GM23338 (cell line): ENCODE data around the gene L3MBTL4. TPM values are rescaled to one million over a fixed set of nuclear protein-coding genes. Genes with fewer than 3 reads are reported as not detected.

Experiments
- ATAC-seq: fragments of 200-7000 bp; cut with Tn5 transposase; 3 replicates; pipeline ENCODE4 v1.9.1; 2020
- DNase-seq: peaks from one replicate; pipeline ENCODE4 v3.0.0-alpha.2; 2015; ENCODE audit warnings: low spot score
- H2AFZ ChIP-seq: fragments of 200-600 bp; sonication (generic); 2 replicates; pipeline ENCODE4 v1.8.0; 2016; ENCODE audit warnings: antibody characterized with exemption, mild to moderate bottlenecking, moderate library complexity
- H3F3A ChIP-seq: fragments of 200-600 bp; sonication (generic); replicated peaks from 2 replicates; pipeline ENCODE4 v1.8.0; 2017; ENCODE audit warnings: antibody characterized with exemption, mixed run types, low read depth
- H3K27ac ChIP-seq: fragments of 200-600 bp; sonication (generic); 2 replicates; pipeline ENCODE4 v1.6.1; 2016; ENCODE audit warnings: low read depth
- H3K27me3 ChIP-seq: fragments of 200-600 bp; sonication (generic); 2 replicates; pipeline ENCODE4 v1.8.0; 2016; ENCODE audit warnings: mild to moderate bottlenecking, mixed run types, moderate library complexity; ENCODE audit not compliant: insufficient read depth
- H3K36me3 ChIP-seq: fragments of 200-600 bp; sonication (generic); 2 replicates; pipeline ENCODE4 v1.8.0; 2016; ENCODE audit warnings: mild to moderate bottlenecking; ENCODE audit not compliant: insufficient read depth
- H3K4me1 ChIP-seq: fragments of 200-600 bp; sonication (generic); 2 replicates; pipeline ENCODE4 v1.8.0; 2016; ENCODE audit warnings: mild to moderate bottlenecking, moderate library complexity; ENCODE audit not compliant: insufficient read depth
- H3K4me2 ChIP-seq: fragments of 200-600 bp; sonication (generic); 2 replicates; pipeline ENCODE4 v1.7.1; 2017; ENCODE audit warnings: mixed run types
- H3K4me3 ChIP-seq: fragments of 200-600 bp; sonication (generic); 2 replicates; pipeline ENCODE4 v1.6.1; 2016; ENCODE audit warnings: mixed run types
- H3K79me2 ChIP-seq: fragments of 200-600 bp; sonication (generic); replicated peaks from 2 replicates; pipeline ENCODE4 v1.8.0; 2017; ENCODE audit warnings: mild to moderate bottlenecking; ENCODE audit not compliant: insufficient read depth
- H3K9me2 ChIP-seq: fragments of 200-600 bp; sonication (generic); 2 replicates; pipeline ENCODE4 v1.8.0; 2017; ENCODE audit not compliant: insufficient read depth
- H4K20me1 ChIP-seq: fragments of 200-600 bp; sonication (generic); replicated peaks from 2 replicates; pipeline ENCODE4 v1.8.0; 2017; ENCODE audit warnings: mild to moderate bottlenecking; ENCODE audit not compliant: insufficient read depth
- H3K27ac Mint-ChIP-seq: 2 replicates; pipeline ENCODE4 v1.8.0; 2020; ENCODE audit warnings: inconsistent platforms, mild to moderate bottlenecking, moderate library complexity, mixed read lengths
- H3K27me3 Mint-ChIP-seq: 3 replicates; pipeline ENCODE4 v1.8.0; 2022; ENCODE audit warnings: low read depth, mild to moderate bottlenecking, moderate library complexity, mixed read lengths, inconsistent platforms; ENCODE audit not compliant: insufficient read depth, poor library complexity
- H3K36me3 Mint-ChIP-seq: 3 replicates; pipeline ENCODE4 v1.8.0; 2021; ENCODE audit warnings: low read depth, mild to moderate bottlenecking, inconsistent platforms, moderate library complexity, mixed read lengths
- H3K4me1 Mint-ChIP-seq: 3 replicates; pipeline ENCODE4 v1.8.0; 2020; ENCODE audit warnings: mild to moderate bottlenecking, inconsistent platforms, mixed read lengths
- H3K4me3 Mint-ChIP-seq: 3 replicates; pipeline ENCODE4 v1.8.0; 2021; ENCODE audit warnings: moderate library complexity, mild to moderate bottlenecking, inconsistent platforms, mixed read lengths
- H3K9me3 Mint-ChIP-seq: 3 replicates; pipeline ENCODE4 v1.8.0; 2020; ENCODE audit warnings: moderate library complexity, mild to moderate bottlenecking, inconsistent platforms, mixed read lengths
- CREB1 ChIP-seq: fragments of 250-450 bp; sonication (Bioruptor Pico); IDR thresholded peaks from 2 replicates; pipeline ENCODE4 v1.5.0; 2020; ENCODE audit warnings: low read depth, mild to moderate bottlenecking, moderate library complexity
- EZH2 ChIP-seq: fragments of 200-600 bp; sonication (generic); IDR thresholded peaks from one replicate; pipeline ENCODE4 v1.8.0; 2017; ENCODE audit warnings: antibody characterized with exemption, mild to moderate bottlenecking, low read depth; ENCODE audit not compliant: unreplicated experiment
- JUNB ChIP-seq: IDR thresholded peaks from one replicate; pipeline ENCODE4 v1.6.1; 2016; ENCODE audit warnings: antibody characterized with exemption; ENCODE audit not compliant: unreplicated experiment
- NANOG ChIP-seq: IDR thresholded peaks from 2 replicates; pipeline ENCODE4 v1.6.1; 2016; ENCODE audit warnings: antibody characterized with exemption, borderline replicate concordance
- POLR2AphosphoS5 ChIP-seq: IDR thresholded peaks from 2 replicates; pipeline ENCODE4 v1.6.1; 2016; ENCODE audit warnings: antibody characterized with exemption, low read depth
- STAT1 ChIP-seq: IDR thresholded peaks from one replicate; pipeline ENCODE4 v1.6.1; 2016; ENCODE audit warnings: antibody characterized with exemption; ENCODE audit not compliant: unreplicated experiment
- ZNF331 ChIP-seq: fragments of 250-450 bp; sonication (Bioruptor Pico); IDR thresholded peaks from 2 replicates; pipeline ENCODE4 v1.5.0; 2020; ENCODE audit warnings: low read depth, mild to moderate bottlenecking, moderate library complexity
- polyA plus RNA-seq: library from polyadenylated mRNA; unstranded; fragments of >200 nt; fragmentation: Nextera tagmentation; extraction: Ambion mirVana; gene quantifications from 2 replicates; pipeline ENCODE4 v1.2.1, GENCODE V29; 2016
- total RNA-seq: library from RNA; depleted of rRNA; stranded (reverse); fragments of >200 nt; shearing (Covaris generic); gene quantifications from 2 replicates; pipeline ENCODE4 v1.2.3, GENCODE V29; 2014
- TF ChIP-seq, protein P1 (sequence below): IDR thresholded peaks from one replicate; pipeline ENCODE4 v1.6.1; 2018; ENCODE audit warnings: antibody characterized with exemption; ENCODE audit not compliant: unreplicated experiment
- TF ChIP-seq, protein P2 (sequence below): fragments of 250-450 bp; sonication (Bioruptor Pico); IDR thresholded peaks from 2 replicates; pipeline ENCODE4 v1.5.0; 2020; ENCODE audit warnings: mild to moderate bottlenecking, moderate library complexity

L3MBTL4 gene
- total and polyA plus RNA-seq, 2 experiments from 2014 or later = 0.48 to 2.8 TPM

DNA sequence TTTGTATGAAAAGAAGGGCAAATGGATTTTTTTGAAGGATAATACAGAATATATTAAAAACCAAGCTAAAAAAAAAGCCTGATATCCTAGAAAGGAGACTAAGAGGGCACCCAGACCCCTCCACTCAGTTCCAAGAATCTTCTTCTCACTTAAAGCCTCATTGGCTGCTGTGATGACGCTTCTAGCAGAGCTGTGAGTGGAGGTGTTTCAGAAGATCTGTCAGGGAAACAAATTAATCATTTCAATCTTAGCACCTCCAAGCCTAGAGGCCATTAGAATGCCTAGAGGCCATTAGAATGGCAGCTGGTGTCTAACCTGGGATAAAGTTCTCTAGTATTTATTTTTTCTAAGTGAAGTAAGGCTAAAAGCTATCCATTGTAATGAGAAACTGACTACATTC is 355.2 kb downstream of the L3MBTL4 start (continued):
- TF ChIP-seq, protein P1, sequence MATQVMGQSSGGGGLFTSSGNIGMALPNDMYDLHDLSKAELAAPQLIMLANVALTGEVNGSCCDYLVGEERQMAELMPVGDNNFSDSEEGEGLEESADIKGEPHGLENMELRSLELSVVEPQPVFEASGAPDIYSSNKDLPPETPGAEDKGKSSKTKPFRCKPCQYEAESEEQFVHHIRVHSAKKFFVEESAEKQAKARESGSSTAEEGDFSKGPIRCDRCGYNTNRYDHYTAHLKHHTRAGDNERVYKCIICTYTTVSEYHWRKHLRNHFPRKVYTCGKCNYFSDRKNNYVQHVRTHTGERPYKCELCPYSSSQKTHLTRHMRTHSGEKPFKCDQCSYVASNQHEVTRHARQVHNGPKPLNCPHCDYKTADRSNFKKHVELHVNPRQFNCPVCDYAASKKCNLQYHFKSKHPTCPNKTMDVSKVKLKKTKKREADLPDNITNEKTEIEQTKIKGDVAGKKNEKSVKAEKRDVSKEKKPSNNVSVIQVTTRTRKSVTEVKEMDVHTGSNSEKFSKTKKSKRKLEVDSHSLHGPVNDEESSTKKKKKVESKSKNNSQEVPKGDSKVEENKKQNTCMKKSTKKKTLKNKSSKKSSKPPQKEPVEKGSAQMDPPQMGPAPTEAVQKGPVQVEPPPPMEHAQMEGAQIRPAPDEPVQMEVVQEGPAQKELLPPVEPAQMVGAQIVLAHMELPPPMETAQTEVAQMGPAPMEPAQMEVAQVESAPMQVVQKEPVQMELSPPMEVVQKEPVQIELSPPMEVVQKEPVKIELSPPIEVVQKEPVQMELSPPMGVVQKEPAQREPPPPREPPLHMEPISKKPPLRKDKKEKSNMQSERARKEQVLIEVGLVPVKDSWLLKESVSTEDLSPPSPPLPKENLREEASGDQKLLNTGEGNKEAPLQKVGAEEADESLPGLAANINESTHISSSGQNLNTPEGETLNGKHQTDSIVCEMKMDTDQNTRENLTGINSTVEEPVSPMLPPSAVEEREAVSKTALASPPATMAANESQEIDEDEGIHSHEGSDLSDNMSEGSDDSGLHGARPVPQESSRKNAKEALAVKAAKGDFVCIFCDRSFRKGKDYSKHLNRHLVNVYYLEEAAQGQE = no peak
- TF ChIP-seq JUNB (no peak), CREB1 (CRISPR knock-in tag) (no peak)

DNA sequence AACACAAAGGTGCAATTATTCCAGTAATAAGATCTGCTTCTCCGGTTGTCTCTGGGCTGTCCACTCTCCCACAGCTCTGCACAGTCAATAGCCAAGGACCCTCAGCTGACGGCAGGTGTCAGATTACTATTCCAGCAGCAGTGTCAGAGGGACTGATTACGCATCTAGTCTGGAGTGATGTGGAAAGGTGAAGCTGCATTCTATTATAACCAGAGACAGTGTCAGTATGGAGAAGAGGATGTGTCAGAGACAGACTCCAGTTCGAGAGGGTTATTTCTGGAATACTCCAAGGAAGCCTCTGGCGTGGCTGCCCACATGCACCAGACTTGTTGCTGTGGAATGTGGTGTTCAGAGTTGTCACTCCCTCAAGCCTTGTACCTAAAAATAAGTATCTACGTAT is 355.8 kb downstream of the L3MBTL4 start:
- Histone ChIP-seq H4K20me1 (no peaks in the 10 kb centered on the region), H3K4me2 (no peak overlapping the region), H2AFZ (no peak overlapping the region), H3K9me2 (no peaks in the 10 kb centered on the region), H3F3A (no peaks in the 10 kb centered on the region), H3K79me2 (no peaks in the 10 kb centered on the region), H3K27ac (no peak overlapping the region), H3K4me1 (peaks cover 41% of the 10 kb centered on the region), H3K27me3 (no peaks in the 10 kb centered on the region), H3K4me3 (no peak overlapping the region), H3K36me3 (no peaks in the 10 kb centered on the region)
- TF ChIP-seq NANOG (no peak), EZH2 (no peak), POLR2AphosphoS5 (no peak), ZNF331 (CRISPR knock-in tag) (no peak), CREB1 (CRISPR knock-in tag) (no peak), STAT1 (no peak), JUNB (no peak)
- TF ChIP-seq, protein P1 = no peak
- TF ChIP-seq, protein P2, sequence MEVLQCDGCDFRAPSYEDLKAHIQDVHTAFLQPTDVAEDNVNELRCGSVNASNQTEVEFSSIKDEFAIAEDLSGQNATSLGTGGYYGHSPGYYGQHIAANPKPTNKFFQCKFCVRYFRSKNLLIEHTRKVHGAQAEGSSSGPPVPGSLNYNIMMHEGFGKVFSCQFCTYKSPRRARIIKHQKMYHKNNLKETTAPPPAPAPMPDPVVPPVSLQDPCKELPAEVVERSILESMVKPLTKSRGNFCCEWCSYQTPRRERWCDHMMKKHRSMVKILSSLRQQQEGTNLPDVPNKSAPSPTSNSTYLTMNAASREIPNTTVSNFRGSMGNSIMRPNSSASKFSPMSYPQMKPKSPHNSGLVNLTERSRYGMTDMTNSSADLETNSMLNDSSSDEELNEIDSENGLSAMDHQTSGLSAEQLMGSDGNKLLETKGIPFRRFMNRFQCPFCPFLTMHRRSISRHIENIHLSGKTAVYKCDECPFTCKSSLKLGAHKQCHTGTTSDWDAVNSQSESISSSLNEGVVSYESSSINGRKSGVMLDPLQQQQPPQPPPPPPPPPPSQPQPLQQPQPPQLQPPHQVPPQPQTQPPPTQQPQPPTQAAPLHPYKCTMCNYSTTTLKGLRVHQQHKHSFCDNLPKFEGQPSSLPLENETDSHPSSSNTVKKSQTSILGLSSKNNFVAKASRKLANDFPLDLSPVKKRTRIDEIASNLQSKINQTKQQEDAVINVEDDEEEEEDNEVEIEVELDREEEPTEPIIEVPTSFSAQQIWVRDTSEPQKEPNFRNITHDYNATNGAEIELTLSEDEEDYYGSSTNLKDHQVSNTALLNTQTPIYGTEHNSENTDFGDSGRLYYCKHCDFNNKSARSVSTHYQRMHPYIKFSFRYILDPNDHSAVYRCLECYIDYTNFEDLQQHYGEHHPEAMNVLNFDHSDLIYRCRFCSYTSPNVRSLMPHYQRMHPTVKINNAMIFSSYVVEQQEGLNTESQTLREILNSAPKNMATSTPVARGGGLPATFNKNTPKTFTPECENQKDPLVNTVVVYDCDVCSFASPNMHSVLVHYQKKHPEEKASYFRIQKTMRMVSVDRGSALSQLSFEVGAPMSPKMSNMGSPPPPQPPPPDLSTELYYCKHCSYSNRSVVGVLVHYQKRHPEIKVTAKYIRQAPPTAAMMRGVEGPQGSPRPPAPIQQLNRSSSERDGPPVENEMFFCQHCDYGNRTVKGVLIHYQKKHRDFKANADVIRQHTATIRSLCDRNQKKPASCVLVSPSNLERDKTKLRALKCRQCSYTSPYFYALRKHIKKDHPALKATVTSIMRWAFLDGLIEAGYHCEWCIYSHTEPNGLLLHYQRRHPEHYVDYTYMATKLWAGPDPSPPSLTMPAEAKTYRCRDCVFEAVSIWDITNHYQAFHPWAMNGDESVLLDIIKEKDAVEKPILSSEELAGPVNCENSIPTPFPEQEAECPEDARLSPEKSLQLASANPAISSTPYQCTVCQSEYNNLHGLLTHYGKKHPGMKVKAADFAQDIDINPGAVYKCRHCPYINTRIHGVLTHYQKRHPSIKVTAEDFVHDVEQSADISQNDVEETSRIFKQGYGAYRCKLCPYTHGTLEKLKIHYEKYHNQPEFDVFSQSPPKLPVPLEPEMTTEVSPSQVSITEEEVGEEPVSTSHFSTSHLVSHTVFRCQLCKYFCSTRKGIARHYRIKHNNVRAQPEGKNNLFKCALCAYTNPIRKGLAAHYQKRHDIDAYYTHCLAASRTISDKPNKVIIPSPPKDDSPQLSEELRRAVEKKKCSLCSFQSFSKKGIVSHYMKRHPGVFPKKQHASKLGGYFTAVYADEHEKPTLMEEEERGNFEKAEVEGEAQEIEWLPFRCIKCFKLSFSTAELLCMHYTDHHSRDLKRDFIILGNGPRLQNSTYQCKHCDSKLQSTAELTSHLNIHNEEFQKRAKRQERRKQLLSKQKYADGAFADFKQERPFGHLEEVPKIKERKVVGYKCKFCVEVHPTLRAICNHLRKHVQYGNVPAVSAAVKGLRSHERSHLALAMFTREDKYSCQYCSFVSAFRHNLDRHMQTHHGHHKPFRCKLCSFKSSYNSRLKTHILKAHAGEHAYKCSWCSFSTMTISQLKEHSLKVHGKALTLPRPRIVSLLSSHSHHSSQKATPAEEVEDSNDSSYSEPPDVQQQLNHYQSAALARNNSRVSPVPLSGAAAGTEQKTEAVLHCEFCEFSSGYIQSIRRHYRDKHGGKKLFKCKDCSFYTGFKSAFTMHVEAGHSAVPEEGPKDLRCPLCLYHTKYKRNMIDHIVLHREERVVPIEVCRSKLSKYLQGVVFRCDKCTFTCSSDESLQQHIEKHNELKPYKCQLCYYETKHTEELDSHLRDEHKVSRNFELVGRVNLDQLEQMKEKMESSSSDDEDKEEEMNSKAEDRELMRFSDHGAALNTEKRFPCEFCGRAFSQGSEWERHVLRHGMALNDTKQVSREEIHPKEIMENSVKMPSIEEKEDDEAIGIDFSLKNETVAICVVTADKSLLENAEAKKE (CRISPR knock-in tag) = no peak
- Mint-ChIP-seq H3K4me3 (no peak overlapping the region), H3K4me1 (peaks cover 37% of the 10 kb centered on the region; the same call in 2 of the 3 replicates), H3K36me3 (no peaks in the 10 kb centered on the region), H3K27ac (no peak overlapping the region), H3K27me3 (no peaks in the 10 kb centered on the region), H3K9me3 (no peaks in the 10 kb centered on the region)
- DNase-seq = peak; percentile 27
- peak; percentile 72 for ATAC-seq
